ENCODE results near the gene CACNA1C.

The CACNA1C gene

GRCh38 chr12:2298556-2299200, 245.9 kb downstream of the CACNA1C start:
- DNase-seq (ENCODE audit: low read depth), result no peak

GRCh38 chr12:2299206-2299605, 246.4 kb downstream of the CACNA1C start:
- DNase-seq (ENCODE audit: low read depth), result no peak

GRCh38 chr12:2300168-2300567, 247.4 kb downstream of the CACNA1C start:
- no peak for DNase-seq (ENCODE audit: low read depth)

- DNase-seq (ENCODE audit: low read depth), result no peak
Measured at GRCh38 chr12:2300886-2301285, 248.1 kb downstream of the CACNA1C start.

- peak; percentile 79 for DNase-seq (ENCODE audit: low read depth)
Measured at GRCh38 chr12:2301531-2302461, 249.0 kb downstream of the CACNA1C start.

- DNase-seq (ENCODE audit: low read depth), result no peak
Measured at GRCh38 chr12:2302711-2303580, 250.2 kb downstream of the CACNA1C start.

GRCh38 chr12:2304223-2304622, 251.4 kb downstream of the CACNA1C start:
- no peak for DNase-seq (ENCODE audit: low read depth)

- no peak for DNase-seq (ENCODE audit: low read depth)
Measured at GRCh38 chr12:2306012-2306411, 253.2 kb downstream of the CACNA1C start.

GRCh38 chr12:2306735-2307134, 253.9 kb downstream of the CACNA1C start:
- no peak for DNase-seq (ENCODE audit: low read depth)

GRCh38 chr12:2307550-2307949, 254.8 kb downstream of the CACNA1C start:
- no peak for DNase-seq (ENCODE audit: low read depth)

GRCh38 chr12:2309647-2310046, 256.9 kb downstream of the CACNA1C start:
- DNase-seq (ENCODE audit: low read depth), result no peak

GRCh38 chr12:2311020-2311778, 258.4 kb downstream of the CACNA1C start:
- DNase-seq (ENCODE audit: low read depth), result peak; percentile 93

GRCh38 chr12:2312175-2312574, 259.4 kb downstream of the CACNA1C start:
- DNase-seq (ENCODE audit: low read depth), result no peak

GRCh38 chr12:2312770-2313169, 260.0 kb downstream of the CACNA1C start:
- DNase-seq (ENCODE audit: low read depth), result no peak

- no peak for DNase-seq (ENCODE audit: low read depth)
Measured at GRCh38 chr12:2314492-2314891, 261.7 kb downstream of the CACNA1C start.

- DNase-seq (ENCODE audit: low read depth), result no peak
Measured at GRCh38 chr12:2317772-2318171, 265.0 kb downstream of the CACNA1C start.

- DNase-seq (ENCODE audit: low read depth), result no peak
Measured at GRCh38 chr12:2318286-2318685, 265.5 kb downstream of the CACNA1C start.

GRCh38 chr12:2319136-2319535, 266.3 kb downstream of the CACNA1C start:
- no peak for DNase-seq (ENCODE audit: low read depth)

GRCh38 chr12:2319737-2320506, 267.1 kb downstream of the CACNA1C start:
- DNase-seq (ENCODE audit: low read depth), result no peak

GRCh38 chr12:2320841-2321240, 268.1 kb downstream of the CACNA1C start:
- DNase-seq (ENCODE audit: low read depth), result no peak

Measured in GM04503 (cell line).